Activated T-helper 17 cell treated with anti-CD3 and anti-CD28 coated beads, Interleukin-2, amount 50 U/mL, for 72 hours (primary cell): ENCODE data around the gene ASB13. TPM values are rescaled to one million over a fixed set of nuclear protein-coding genes. Genes with fewer than 3 reads are reported as not detected.
A peak's percentile ranks its signal among the peaks of the same experiment; 100 is the strongest.

Source experiments
- ATAC-seq: fragments of 150-1000 bp; cut with Tn5 transposase; replicated peaks from 2 replicates; pipeline ENCODE4 v1.10.0; 2021; ENCODE audit warnings: mild to moderate bottlenecking, moderate library complexity
- H3K27ac Mint-ChIP-seq: one replicate; pipeline ENCODE4 v1.8.0; 2022; ENCODE audit warnings: mixed read lengths
- H3K27me3 Mint-ChIP-seq: one replicate; pipeline ENCODE4 v1.8.0; 2022; ENCODE audit warnings: mixed read lengths
- H3K36me3 Mint-ChIP-seq: one replicate; pipeline ENCODE4 v1.8.0; 2022; ENCODE audit warnings: low read depth, mild to moderate bottlenecking, mixed read lengths
- H3K4me1 Mint-ChIP-seq: one replicate; pipeline ENCODE4 v1.8.0; 2022; ENCODE audit warnings: mixed read lengths
- H3K4me3 Mint-ChIP-seq: one replicate; pipeline ENCODE4 v1.8.0; 2022; ENCODE audit warnings: mild to moderate bottlenecking, mixed read lengths
- H3K9me3 Mint-ChIP-seq: one replicate; pipeline ENCODE4 v1.8.0; 2022; ENCODE audit warnings: mixed read lengths
- total RNA-seq, 2 donors: library from RNA; stranded (reverse); gene quantifications; one replicate each; pipeline ENCODE4 v1.2.3, GENCODE V29; 2022

The ASB13 gene
- total RNA-seq, 2 donors from 2014 or later: 3.5 to 6.8 TPM

GRCh38 chr10:5647507-5648240 lies 18.7 kb downstream of the ASB13 start:
- Mint-ChIP-seq H3K4me3 (peak overlapping the region; percentile 46), H3K9me3 (no peaks in the 10 kb centered on the region), H3K4me1 (peaks cover 5% of the 10 kb centered on the region), H3K36me3 (peaks cover 33% of the 10 kb centered on the region), H3K27ac (peak overlapping the region; percentile 93), H3K27me3 (no peaks in the 10 kb centered on the region)
- no peak for ATAC-seq

GRCh38 chr10:5645944-5646617 lies 20.3 kb downstream of the ASB13 start:
- no peaks in the 10 kb centered on the region for H3K9me3 Mint-ChIP-seq
- no peaks in the 10 kb centered on the region for H3K27me3 Mint-ChIP-seq
- ATAC-seq: no peak
- H3K4me1 Mint-ChIP-seq: peaks cover 5% of the 10 kb centered on the region
- no peak overlapping the region for H3K4me3 Mint-ChIP-seq
- no peak overlapping the region for H3K27ac Mint-ChIP-seq
- peaks cover 48% of the 10 kb centered on the region for H3K36me3 Mint-ChIP-seq

GRCh38 chr10:5645375-5645774 lies 21.0 kb downstream of the ASB13 start:
- no peak overlapping the region for H3K27ac Mint-ChIP-seq
- H3K27me3 Mint-ChIP-seq: no peaks in the 10 kb centered on the region
- H3K4me1 Mint-ChIP-seq: peaks cover 5% of the 10 kb centered on the region
- peaks cover 53% of the 10 kb centered on the region for H3K36me3 Mint-ChIP-seq
- no peak overlapping the region for H3K4me3 Mint-ChIP-seq
- ATAC-seq: no peak
- no peaks in the 10 kb centered on the region for H3K9me3 Mint-ChIP-seq

- H3K4me3 Mint-ChIP-seq: no peak overlapping the region
- no peak for ATAC-seq
- no peaks in the 10 kb centered on the region for H3K9me3 Mint-ChIP-seq
- H3K27me3 Mint-ChIP-seq: no peaks in the 10 kb centered on the region
- peaks cover 55% of the 10 kb centered on the region for H3K36me3 Mint-ChIP-seq
- H3K27ac Mint-ChIP-seq: no peak overlapping the region
- peaks cover 5% of the 10 kb centered on the region for H3K4me1 Mint-ChIP-seq
Observed at GRCh38 chr10:5644930-5645329, 21.5 kb downstream of the ASB13 start.

- no peak overlapping the region for H3K27ac Mint-ChIP-seq
- H3K27me3 Mint-ChIP-seq: no peaks in the 10 kb centered on the region
- H3K9me3 Mint-ChIP-seq: no peaks in the 10 kb centered on the region
- peaks cover 42% of the 10 kb centered on the region for H3K36me3 Mint-ChIP-seq
- no peak overlapping the region for H3K4me3 Mint-ChIP-seq
- ATAC-seq: no peak
- peaks cover 5% of the 10 kb centered on the region for H3K4me1 Mint-ChIP-seq
Observed at GRCh38 chr10:5643346-5644067, 22.9 kb downstream of the ASB13 start.

GRCh38 chr10:5641501-5641900 lies 24.9 kb downstream of the ASB13 start:
- H3K27me3 Mint-ChIP-seq: no peaks in the 10 kb centered on the region
- peaks cover 29% of the 10 kb centered on the region for H3K36me3 Mint-ChIP-seq
- H3K4me3 Mint-ChIP-seq: no peak overlapping the region
- H3K9me3 Mint-ChIP-seq: no peaks in the 10 kb centered on the region
- no peak overlapping the region for H3K27ac Mint-ChIP-seq
- no peaks in the 10 kb centered on the region for H3K4me1 Mint-ChIP-seq
- ATAC-seq: no peak

GRCh38 chr10:5640501-5640900 lies 25.9 kb downstream of the ASB13 start:
- no peak overlapping the region for H3K27ac Mint-ChIP-seq
- no peaks in the 10 kb centered on the region for H3K4me1 Mint-ChIP-seq
- ATAC-seq: no peak
- H3K9me3 Mint-ChIP-seq: no peaks in the 10 kb centered on the region
- H3K36me3 Mint-ChIP-seq: peaks cover 29% of the 10 kb centered on the region
- H3K4me3 Mint-ChIP-seq: no peak overlapping the region
- no peaks in the 10 kb centered on the region for H3K27me3 Mint-ChIP-seq

- Mint-ChIP-seq H3K27ac (no peak overlapping the region), H3K4me3 (no peak overlapping the region), H3K36me3 (peaks cover 29% of the 10 kb centered on the region), H3K4me1 (no peaks in the 10 kb centered on the region), H3K27me3 (no peaks in the 10 kb centered on the region), H3K9me3 (no peaks in the 10 kb centered on the region)
- ATAC-seq: no peak
Observed at GRCh38 chr10:5640036-5640435, 26.4 kb downstream of the ASB13 start.

GRCh38 chr10:5639066-5639465 lies 27.3 kb downstream of the ASB13 start:
- H3K36me3 Mint-ChIP-seq: peaks cover 29% of the 10 kb centered on the region
- no peaks in the 10 kb centered on the region for H3K27me3 Mint-ChIP-seq
- H3K4me1 Mint-ChIP-seq: no peaks in the 10 kb centered on the region
- H3K9me3 Mint-ChIP-seq: no peaks in the 10 kb centered on the region
- H3K27ac Mint-ChIP-seq: no peak overlapping the region
- H3K4me3 Mint-ChIP-seq: no peak overlapping the region
- no peak for ATAC-seq

- Mint-ChIP-seq H3K9me3 (no peaks in the 10 kb centered on the region), H3K27me3 (no peaks in the 10 kb centered on the region)
Observed at GRCh38 chr10:5638494-5638893, 27.9 kb downstream of the ASB13 start.

GRCh38 chr10:5634918-5635317 lies 31.5 kb downstream of the ASB13 start:
- Mint-ChIP-seq H3K9me3 (no peaks in the 10 kb centered on the region), H3K4me3 (no peak overlapping the region), H3K36me3 (no peaks in the 10 kb centered on the region), H3K27ac (no peak overlapping the region), H3K27me3 (no peaks in the 10 kb centered on the region), H3K4me1 (no peaks in the 10 kb centered on the region)
- ATAC-seq: no peak

More at GRCh38 chr10:5638494-5638893, 27.9 kb downstream of the ASB13 start:
- Mint-ChIP-seq H3K4me3 (no peak overlapping the region), H3K27ac (no peak overlapping the region), H3K4me1 (no peaks in the 10 kb centered on the region), H3K36me3 (peaks cover 23% of the 10 kb centered on the region)
- ATAC-seq: no peak

GRCh38 chr10:5633166-5633749 lies 33.1 kb downstream of the ASB13 start:
- Mint-ChIP-seq H3K36me3 (peaks cover 6% of the 10 kb centered on the region), H3K4me3 (no peak overlapping the region), H3K27ac (no peak overlapping the region), H3K27me3 (peaks cover 4% of the 10 kb centered on the region), H3K4me1 (peaks cover 10% of the 10 kb centered on the region), H3K9me3 (no peaks in the 10 kb centered on the region)
- no peak for ATAC-seq

GRCh38 chr10:5632446-5632845 lies 33.9 kb downstream of the ASB13 start:
- Mint-ChIP-seq H3K4me3 (no peak overlapping the region), H3K27me3 (peaks cover 8% of the 10 kb centered on the region), H3K4me1 (peaks cover 10% of the 10 kb centered on the region), H3K27ac (no peak overlapping the region), H3K9me3 (no peaks in the 10 kb centered on the region), H3K36me3 (peaks cover 6% of the 10 kb centered on the region)
- no peak for ATAC-seq

GRCh38 chr10:5631936-5632335 lies 34.5 kb downstream of the ASB13 start:
- Mint-ChIP-seq H3K4me1 (peaks cover 10% of the 10 kb centered on the region), H3K9me3 (no peaks in the 10 kb centered on the region), H3K36me3 (peaks cover 6% of the 10 kb centered on the region), H3K27me3 (peaks cover 8% of the 10 kb centered on the region), H3K4me3 (no peak overlapping the region), H3K27ac (no peak overlapping the region)
- ATAC-seq: no peak
